Chondrocyte (in vitro differentiated cells): ENCODE results near the gene THADA. TPM values are rescaled to one million over a fixed set of nuclear protein-coding genes. Genes with fewer than 3 reads are reported as not detected.

Experiments used
- DNase-seq: peaks from one replicate; pipeline ENCODE4 v3.0.0; 2021; ENCODE audit warnings: mixed read lengths, low spot score
- H3K27ac Mint-ChIP-seq: one replicate; pipeline ENCODE4 v1.8.0; 2021; ENCODE audit warnings: mild to moderate bottlenecking, moderate library complexity, mixed read lengths; ENCODE audit not compliant: unreplicated experiment
- H3K27me3 Mint-ChIP-seq: 2 replicates; pipeline ENCODE4 v1.8.0; 2021; ENCODE audit warnings: low read depth, mixed read lengths
- H3K36me3 Mint-ChIP-seq: 2 replicates; pipeline ENCODE4 v1.8.0; 2021; ENCODE audit warnings: low read depth, mixed read lengths
- H3K4me1 Mint-ChIP-seq: 2 replicates; pipeline ENCODE4 v1.8.0; 2021; ENCODE audit warnings: low read depth, mild to moderate bottlenecking, mixed read lengths
- H3K4me3 Mint-ChIP-seq: one replicate; pipeline ENCODE4 v1.8.0; 2021; ENCODE audit warnings: mild to moderate bottlenecking, moderate library complexity, mixed read lengths; ENCODE audit not compliant: unreplicated experiment
- H3K9me3 Mint-ChIP-seq: 2 replicates; pipeline ENCODE4 v1.8.0; 2021; ENCODE audit warnings: low read depth, mixed read lengths
- total RNA-seq: library from RNA; stranded (reverse); gene quantifications from 3 replicates; pipeline ENCODE4 v1.2.1, GENCODE V29; 2021
- TF ChIP-seq, protein P1 (sequence below): fragments of 200-600 bp; sonication (generic); IDR thresholded peaks from 2 replicates; pipeline ENCODE4 v1.5.0; 2021; ENCODE audit warnings: antibody characterized with exemption, mild to moderate bottlenecking, moderate library complexity

THADA gene
- total RNA-seq, 1 donor from 2014 or later = 28.4 TPM

DNA sequence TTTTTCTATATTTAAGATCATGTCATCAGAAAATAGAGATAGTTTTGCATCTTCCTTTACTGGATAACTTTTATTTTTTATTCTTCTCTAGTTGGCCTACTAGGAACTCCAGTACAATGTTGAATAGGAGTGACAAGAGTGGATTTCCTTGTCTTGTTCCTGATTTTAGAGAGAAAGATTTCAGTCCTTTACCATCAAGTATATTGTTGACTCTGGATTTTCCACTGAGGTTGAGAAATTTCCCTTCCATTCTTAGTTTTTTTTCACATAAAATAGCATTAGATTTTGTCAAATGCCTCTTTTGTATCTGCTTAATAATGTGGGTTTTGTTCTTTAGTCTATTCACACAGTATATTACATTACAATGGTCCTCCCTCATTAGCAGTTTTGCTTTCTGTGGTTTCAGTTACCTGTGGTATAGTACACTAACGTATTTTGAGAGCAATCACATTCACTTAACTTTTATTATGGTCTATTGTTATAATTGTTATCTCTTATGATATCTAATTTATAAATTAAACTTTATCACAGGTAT lies 105.5 kb downstream of the THADA start:
- Mint-ChIP-seq H3K4me3 (no peak overlapping the region), H3K27me3 (no peaks in the 10 kb centered on the region), H3K4me1 (peaks cover 10% of the 10 kb centered on the region), H3K36me3 (peaks cover 5% of the 10 kb centered on the region), H3K9me3 (peaks cover 3% of the 10 kb centered on the region), H3K27ac (no peak overlapping the region)
- TF ChIP-seq, protein P1, sequence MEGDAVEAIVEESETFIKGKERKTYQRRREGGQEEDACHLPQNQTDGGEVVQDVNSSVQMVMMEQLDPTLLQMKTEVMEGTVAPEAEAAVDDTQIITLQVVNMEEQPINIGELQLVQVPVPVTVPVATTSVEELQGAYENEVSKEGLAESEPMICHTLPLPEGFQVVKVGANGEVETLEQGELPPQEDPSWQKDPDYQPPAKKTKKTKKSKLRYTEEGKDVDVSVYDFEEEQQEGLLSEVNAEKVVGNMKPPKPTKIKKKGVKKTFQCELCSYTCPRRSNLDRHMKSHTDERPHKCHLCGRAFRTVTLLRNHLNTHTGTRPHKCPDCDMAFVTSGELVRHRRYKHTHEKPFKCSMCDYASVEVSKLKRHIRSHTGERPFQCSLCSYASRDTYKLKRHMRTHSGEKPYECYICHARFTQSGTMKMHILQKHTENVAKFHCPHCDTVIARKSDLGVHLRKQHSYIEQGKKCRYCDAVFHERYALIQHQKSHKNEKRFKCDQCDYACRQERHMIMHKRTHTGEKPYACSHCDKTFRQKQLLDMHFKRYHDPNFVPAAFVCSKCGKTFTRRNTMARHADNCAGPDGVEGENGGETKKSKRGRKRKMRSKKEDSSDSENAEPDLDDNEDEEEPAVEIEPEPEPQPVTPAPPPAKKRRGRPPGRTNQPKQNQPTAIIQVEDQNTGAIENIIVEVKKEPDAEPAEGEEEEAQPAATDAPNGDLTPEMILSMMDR = no peak
- no peak for DNase-seq

DNA sequence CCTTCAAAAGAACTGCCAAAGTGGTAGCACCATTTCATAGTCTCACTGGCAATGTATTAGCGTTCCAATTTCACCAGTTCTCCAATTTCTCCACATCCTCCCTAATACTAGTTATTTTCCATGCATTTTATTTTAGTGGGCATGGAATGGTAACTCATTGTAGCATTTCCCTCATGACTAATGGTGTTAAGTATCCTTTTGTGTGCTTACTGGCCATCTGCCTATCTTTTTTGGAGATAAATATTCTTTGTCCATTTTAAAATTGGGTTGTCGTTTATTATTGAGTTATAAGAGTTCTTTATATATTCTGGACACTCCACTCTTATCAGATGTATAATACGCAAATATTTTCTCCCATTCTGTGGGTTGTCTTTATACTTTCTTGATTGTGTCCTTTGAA lies 107.1 kb downstream of the THADA start:
- Mint-ChIP-seq H3K9me3 (peaks cover 3% of the 10 kb centered on the region), H3K4me1 (peaks cover 19% of the 10 kb centered on the region), H3K4me3 (no peak overlapping the region), H3K27ac (no peak overlapping the region), H3K27me3 (no peaks in the 10 kb centered on the region), H3K36me3 (peaks cover 5% of the 10 kb centered on the region)
- TF ChIP-seq, protein P1 = no peak
- DNase-seq = no peak

DNA sequence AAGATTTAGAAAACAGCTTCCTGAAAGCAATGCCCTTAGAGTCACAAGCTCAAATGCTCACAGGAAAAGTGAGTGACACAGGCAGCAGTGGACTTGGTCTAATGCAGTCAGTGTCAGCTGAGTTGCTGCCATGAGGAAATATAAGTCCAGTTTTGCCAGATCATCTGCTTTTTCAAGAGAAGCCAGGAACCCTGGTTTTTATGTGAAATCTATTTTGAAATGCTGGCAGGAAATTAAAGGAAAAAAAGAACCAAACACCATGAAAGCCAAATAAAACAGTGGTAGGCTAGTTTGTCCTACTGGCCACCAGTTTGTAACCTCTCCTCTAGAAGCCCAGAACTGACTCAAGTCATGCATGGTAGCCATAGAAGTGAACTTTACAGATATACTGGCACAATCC lies 109.2 kb downstream of the THADA start:
- H3K36me3 Mint-ChIP-seq = peaks cover 1% of the 10 kb centered on the region
- H3K27me3 Mint-ChIP-seq = no peaks in the 10 kb centered on the region
- peaks cover 3% of the 10 kb centered on the region for H3K9me3 Mint-ChIP-seq
- DNase-seq = no peak
- TF ChIP-seq, protein P1 = no peak
- H3K4me1 Mint-ChIP-seq = peaks cover 39% of the 10 kb centered on the region
- no peak overlapping the region for H3K4me3 Mint-ChIP-seq
- peak overlapping the region; percentile 15 for H3K27ac Mint-ChIP-seq

DNA sequence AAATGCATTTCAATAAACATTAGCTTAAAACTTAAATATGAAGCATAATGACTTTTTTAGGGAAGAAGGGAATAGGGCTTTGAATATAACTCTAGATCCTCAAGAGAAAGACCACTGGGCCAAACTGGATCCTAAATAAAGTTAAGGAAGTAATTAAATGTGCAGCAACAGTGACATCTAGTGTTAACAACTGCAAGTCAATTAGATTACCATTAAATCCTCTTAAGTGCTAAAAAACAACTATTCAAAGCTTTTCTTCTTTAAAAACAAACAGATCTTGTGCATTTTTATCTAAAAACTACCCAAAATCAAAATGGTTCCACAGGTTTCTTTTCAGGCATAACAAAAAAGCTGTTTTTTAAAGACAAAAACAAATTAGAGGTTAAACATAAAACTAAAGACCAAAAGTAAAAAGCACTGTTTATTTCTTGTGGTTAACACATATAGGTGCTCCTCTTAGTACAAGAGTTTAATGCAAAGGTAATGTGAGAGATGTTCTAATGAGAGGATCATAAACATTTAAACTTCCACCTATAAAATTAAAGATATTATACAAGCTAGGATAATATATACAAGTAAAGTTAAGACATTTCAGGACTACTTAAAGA lies 111.4 kb downstream of the THADA start:
- Mint-ChIP-seq H3K9me3 (peaks cover 3% of the 10 kb centered on the region), H3K36me3 (peaks cover 1% of the 10 kb centered on the region), H3K4me1 (peaks cover 55% of the 10 kb centered on the region), H3K4me3 (no peak overlapping the region), H3K27me3 (no peaks in the 10 kb centered on the region), H3K27ac (no peak overlapping the region)
- no peak for DNase-seq
- TF ChIP-seq, protein P1 = peak; percentile 93

DNA sequence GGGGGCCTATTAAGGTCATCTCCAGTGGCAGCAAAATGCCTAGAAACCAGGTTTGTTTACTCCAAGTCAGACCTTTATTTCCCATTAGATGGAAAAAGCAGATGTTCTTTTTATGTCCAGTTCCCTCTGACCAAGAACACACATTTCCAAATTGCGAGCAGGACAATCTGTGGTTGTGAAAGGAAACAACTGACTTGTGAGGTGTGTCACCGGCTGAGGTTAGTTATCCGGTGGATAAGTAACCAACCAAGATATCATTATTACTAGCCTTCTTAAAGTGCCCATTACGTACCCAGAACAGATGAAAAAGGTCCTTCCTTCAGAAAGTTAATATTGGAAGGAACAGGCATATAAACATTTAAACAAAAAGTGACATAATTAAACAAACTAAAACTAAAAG lies 112.9 kb downstream of the THADA start:
- no peaks in the 10 kb centered on the region for H3K27me3 Mint-ChIP-seq
- H3K4me3 Mint-ChIP-seq = no peak overlapping the region
- DNase-seq = no peak
- peaks cover 67% of the 10 kb centered on the region for H3K4me1 Mint-ChIP-seq
- TF ChIP-seq, protein P1 = no peak
- peak overlapping the region; percentile 50 for H3K27ac Mint-ChIP-seq
- no peaks in the 10 kb centered on the region for H3K36me3 Mint-ChIP-seq
- no peaks in the 10 kb centered on the region for H3K9me3 Mint-ChIP-seq
